Epithelial cell of esophagus (primary cell): ENCODE results near the gene SDSL.

Source experiments
- DNase-seq: peaks from one replicate; pipeline ENCODE4 v3.0.0; 2010; ENCODE audit warnings: low read depth
- H3K4me3 ChIP-seq: 2 replicates; pipeline ENCODE4 v1.5.1; 2011; ENCODE audit warnings: mild to moderate bottlenecking, low read length, control low read depth
- CTCF ChIP-seq: IDR thresholded peaks from 2 replicates; pipeline ENCODE4 v1.5.1; 2011; ENCODE audit warnings: low read depth, mild to moderate bottlenecking, low read length, control low read depth, inconsistent platforms; ENCODE audit not compliant: insufficient read depth; ENCODE audit errors: missing control alignments

SDSL gene

DNA sequence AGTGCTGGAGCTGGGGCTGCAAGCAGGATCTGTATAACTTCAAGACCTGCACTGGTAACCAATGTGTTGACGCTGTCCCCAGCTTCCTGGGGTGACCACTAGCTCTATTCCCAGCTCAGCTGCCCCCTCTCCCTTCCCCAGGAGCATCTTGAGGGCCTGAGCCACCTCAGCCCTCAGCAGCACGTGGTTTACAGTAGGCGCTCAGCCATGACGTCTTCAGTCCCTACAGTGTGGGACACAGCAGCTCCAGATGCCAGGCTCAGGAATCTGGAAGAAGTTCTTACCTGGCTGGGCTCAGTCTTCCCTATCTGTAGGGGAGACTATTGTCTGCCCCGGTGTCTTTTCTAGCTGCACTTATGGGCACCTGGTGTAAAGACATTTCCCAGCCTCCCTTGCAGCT is 27.1 kb upstream of the SDSL start:
- H3K4me3 ChIP-seq = no peak overlapping the region
- TF ChIP-seq CTCF = no peak
- no peak for DNase-seq

GRCh38 chr12:113396200-113396599 is 26.0 kb upstream of the SDSL start:
- no peak overlapping the region for H3K4me3 ChIP-seq
- no peak for TF ChIP-seq CTCF
- no peak for DNase-seq

DNA sequence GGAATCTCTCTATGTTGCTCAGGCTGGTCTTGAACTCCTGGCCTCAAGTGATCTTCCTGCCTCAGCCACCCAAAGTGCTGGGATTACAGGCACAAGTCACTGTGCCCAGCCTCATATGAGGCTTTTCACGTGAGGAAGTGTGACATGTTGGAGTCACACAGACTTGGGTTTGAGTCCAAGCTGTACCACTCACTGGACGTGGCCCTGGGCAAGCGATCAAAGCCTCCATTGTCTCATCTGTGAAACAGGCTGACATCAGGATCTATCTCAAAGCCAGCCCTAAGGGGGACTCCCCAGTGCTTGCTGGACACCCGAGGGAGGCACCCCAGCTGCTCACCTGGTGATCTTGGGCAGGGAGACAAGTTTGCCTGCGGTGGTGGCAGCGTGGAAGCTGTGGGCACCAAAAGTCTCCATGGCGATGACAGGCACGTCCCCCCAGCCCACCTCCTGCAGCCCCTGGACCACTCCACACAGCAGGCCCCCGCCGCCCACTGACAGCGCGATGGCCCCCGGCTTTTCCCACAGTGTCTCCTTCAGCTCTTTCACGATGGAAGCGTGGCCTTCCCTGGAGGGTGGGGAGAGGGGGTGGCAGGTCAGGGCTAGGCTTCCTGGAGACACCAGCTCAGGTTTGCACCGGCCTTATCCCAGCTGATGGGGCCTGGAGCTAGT is 25.2 kb upstream of the SDSL start:
- no peak for TF ChIP-seq CTCF
- no peak overlapping the region for H3K4me3 ChIP-seq
- DNase-seq = no peak

GRCh38 chr12:113397497-113398197 is 24.5 kb upstream of the SDSL start:
- no peak for DNase-seq
- H3K4me3 ChIP-seq = no peak overlapping the region
- no peak for TF ChIP-seq CTCF

DNA sequence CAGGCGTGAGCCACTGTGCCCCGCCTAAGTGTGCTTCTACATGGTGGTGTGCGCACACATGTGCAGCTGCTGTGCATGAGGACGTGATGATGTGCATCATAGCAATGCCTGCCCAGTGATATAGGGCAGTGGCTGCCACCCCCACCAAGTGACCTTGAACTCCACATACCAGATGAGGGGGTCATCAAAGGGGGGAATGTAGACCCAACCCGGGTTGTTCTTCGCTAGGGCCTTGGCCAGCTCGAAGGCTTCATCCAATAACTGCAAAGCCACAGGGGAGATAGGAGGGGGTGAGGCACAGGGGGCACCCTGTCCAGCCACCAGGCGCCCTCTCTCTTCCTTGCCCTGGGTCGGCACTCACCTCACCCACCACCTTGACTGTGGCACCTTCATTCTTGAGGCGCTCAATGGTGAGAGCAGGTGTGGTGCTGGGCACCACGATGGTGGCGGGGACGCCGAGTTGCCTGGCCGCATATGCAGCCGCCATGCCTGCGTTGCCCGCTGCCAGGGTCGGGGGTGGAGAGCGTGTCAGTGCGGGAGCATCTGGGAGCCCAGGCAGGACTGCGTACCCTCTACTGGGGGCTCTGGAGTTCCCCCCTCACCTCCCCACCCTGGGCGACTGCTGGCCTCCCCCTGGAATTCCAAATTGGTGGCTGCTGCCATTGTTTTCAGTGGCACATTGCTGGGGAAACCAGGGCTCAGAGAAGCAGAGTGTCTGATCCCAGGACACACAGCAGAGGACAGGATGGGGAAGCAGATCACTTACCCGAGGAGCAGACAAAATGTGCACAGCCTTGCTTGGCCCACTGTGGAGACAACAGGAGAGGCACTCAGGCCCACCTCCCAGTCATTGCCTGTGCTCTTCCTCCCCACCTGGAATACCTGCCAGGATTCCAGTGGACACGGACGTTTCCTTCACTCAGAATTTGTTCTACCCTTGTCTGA is 23.6 kb upstream of the SDSL start:
- no peak for DNase-seq
- no peak for TF ChIP-seq CTCF
- no peak overlapping the region for H3K4me3 ChIP-seq

DNA sequence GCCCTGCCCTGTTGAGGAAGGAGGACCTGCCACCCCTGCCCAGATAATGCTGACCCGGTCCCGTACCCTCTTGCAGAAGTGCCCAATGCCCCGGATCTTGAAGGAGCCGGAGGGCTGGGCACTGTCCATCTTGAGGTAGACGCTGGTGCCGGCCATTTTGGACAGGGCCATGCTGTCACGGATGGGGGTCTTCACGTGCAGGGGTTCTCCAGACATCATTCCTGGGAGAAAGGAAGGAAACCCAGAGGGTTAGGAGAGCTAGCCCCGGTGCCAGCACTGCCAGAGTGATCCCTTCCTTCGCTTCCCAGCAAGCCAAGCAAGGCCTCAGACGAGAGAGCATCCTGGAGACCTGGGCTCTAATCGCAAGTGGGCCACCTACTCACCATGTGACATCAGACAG is 22.7 kb upstream of the SDSL start:
- no peak overlapping the region for H3K4me3 ChIP-seq
- DNase-seq = no peak
- TF ChIP-seq CTCF = no peak
